ENCODE data around the gene MLLT3.

Gene MLLT3

DNA sequence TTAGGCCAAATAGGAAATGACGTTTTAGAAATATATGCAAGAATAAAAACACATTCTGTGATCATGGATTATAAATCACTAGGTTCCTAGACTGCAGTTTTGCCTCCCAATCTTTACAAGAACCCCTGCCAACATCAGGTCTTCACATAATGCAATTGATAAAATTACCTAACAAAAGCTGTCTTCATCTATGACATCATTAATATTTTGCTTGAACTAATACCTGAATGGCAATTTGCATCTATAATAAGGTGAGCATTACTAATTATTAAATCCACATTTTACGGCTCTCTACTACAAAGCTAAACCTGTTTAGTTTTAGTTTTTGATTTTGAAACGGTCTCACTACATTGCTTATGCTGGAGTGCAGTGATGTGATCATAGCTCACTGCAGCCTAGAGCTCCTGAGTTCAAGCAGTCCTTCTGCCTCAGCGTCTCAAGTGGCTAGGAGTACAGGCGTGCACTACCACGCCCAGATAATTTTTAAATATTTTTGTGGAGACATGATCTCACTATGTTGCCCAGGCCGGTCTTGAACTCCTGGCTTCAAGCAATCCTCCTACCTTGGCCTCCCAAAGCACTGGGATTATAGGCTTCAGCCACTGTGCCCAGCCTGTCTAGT is 218.0 kb downstream of the MLLT3 start:
- no peak for DNase-seq
- Histone ChIP-seq H2AFZ (ENCODE audit: low read length) (no peak overlapping the region), H3F3A (ENCODE audit: insufficient read depth, low read length) (no peaks in the 10 kb centered on the region), H3K9ac (ENCODE audit: low read length) (no peak overlapping the region), H3K27ac (ENCODE audit: low read length) (no peak overlapping the region), H3K36me3 (replicated peaks; ENCODE audit: insufficient read depth, low read length) (no peaks in the 10 kb centered on the region), H3K4me2 (ENCODE audit: low read depth, low read length) (no peak overlapping the region), H3K79me2 (ENCODE audit: low read length) (no peaks in the 10 kb centered on the region), H3K9me3 (replicated peaks; ENCODE audit: insufficient read depth, low read length) (no peaks in the 10 kb centered on the region), H4K20me1 (ENCODE audit: insufficient read depth, low read length) (no peaks in the 10 kb centered on the region), H3K4me1 (ENCODE audit: low read length) (no peaks in the 10 kb centered on the region), H3K9me2 (replicated peaks; ENCODE audit: insufficient read depth, low read length) (no peaks in the 10 kb centered on the region), H3K27me3 (replicated peaks; ENCODE audit: insufficient read depth, low read length) (no peaks in the 10 kb centered on the region), H3K4me3 (ENCODE audit: low read length) (no peak overlapping the region)
- no peak for TF ChIP-seq CTCF (IDR thresholded peaks at IDR 0.05; ENCODE audit: low read length)
- no peak for TF ChIP-seq EZH2phosphoT487 (IDR thresholded peaks at IDR 0.05; ENCODE audit: low read length)
- no peak for TF ChIP-seq EZH2 (optimal IDR thresholded peaks at IDR 0.05; ENCODE audit: low read depth, low read length)

DNA sequence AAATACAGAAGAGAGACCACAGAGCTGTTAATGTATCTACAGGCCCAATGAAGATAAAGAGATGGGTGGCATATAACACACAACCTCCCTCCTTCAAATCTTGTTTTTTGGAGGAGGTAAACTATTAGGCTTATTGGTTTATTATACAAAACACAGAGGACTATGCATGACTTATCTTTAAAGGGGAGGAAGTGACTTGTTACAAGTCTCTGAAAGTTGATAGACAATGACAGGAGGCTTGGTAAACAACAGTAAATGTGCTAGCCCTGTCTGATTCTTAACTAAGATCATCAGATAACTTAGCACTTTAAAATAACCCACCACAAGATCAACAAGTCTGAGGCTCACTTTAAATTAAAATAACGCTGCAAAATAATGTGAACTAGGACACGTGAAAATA is 219.0 kb downstream of the MLLT3 start:
- H3K27me3 ChIP-seq (replicated peaks; ENCODE audit: insufficient read depth, low read length): no peaks in the 10 kb centered on the region
- no peaks in the 10 kb centered on the region for H3K9me2 ChIP-seq (replicated peaks; ENCODE audit: insufficient read depth, low read length)
- TF ChIP-seq CTCF (IDR thresholded peaks at IDR 0.05; ENCODE audit: low read length): no peak
- no peak for TF ChIP-seq EZH2 (optimal IDR thresholded peaks at IDR 0.05; ENCODE audit: low read depth, low read length)
- no peak for TF ChIP-seq EZH2phosphoT487 (IDR thresholded peaks at IDR 0.05; ENCODE audit: low read length)
- H4K20me1 ChIP-seq (ENCODE audit: insufficient read depth, low read length): no peaks in the 10 kb centered on the region
- no peaks in the 10 kb centered on the region for H3F3A ChIP-seq (ENCODE audit: insufficient read depth, low read length)
- H3K4me3 ChIP-seq (ENCODE audit: low read length): no peak overlapping the region
- no peak overlapping the region for H3K27ac ChIP-seq (ENCODE audit: low read length)
- H3K79me2 ChIP-seq (ENCODE audit: low read length): no peaks in the 10 kb centered on the region
- no peak overlapping the region for H3K4me2 ChIP-seq (ENCODE audit: low read depth, low read length)
- H3K4me1 ChIP-seq (ENCODE audit: low read length): no peaks in the 10 kb centered on the region
- no peaks in the 10 kb centered on the region for H3K36me3 ChIP-seq (replicated peaks; ENCODE audit: insufficient read depth, low read length)
- no peak for DNase-seq
- no peaks in the 10 kb centered on the region for H3K9me3 ChIP-seq (replicated peaks; ENCODE audit: insufficient read depth, low read length)
- no peak overlapping the region for H3K9ac ChIP-seq (ENCODE audit: low read length)
- no peak overlapping the region for H2AFZ ChIP-seq (ENCODE audit: low read length)

DNA sequence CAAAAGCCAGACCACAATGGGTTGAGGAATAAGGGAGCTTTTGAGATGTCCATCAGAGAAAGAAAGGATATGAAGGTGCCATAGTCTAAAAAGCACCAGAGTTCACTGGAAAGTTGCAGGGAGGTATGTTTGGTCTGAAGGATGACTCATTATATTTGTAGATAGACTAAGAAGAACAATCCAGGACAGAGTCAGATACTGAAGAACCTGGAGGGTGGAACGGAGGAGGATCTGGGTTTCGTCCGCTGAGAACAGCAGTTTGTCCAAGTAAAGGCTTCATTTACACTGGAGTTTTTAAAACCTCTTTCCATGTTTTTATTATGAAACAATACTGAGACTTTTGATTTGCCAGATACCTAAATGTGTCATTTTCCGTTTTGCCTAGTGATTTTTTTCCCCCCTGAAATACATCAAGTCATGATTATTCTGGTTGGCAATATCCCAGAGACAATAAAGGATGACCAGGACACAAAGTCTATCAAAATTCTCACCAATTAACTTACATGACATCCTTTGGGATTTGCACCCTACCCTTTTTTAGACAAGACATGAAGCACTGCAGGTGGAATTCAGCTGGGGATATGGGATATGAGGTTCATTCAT is 219.9 kb downstream of the MLLT3 start:
- Histone ChIP-seq H3K9ac (ENCODE audit: low read length) (no peak overlapping the region), H3F3A (ENCODE audit: insufficient read depth, low read length) (no peaks in the 10 kb centered on the region), H3K79me2 (ENCODE audit: low read length) (no peaks in the 10 kb centered on the region), H3K36me3 (replicated peaks; ENCODE audit: insufficient read depth, low read length) (no peaks in the 10 kb centered on the region), H3K4me2 (ENCODE audit: low read depth, low read length) (no peak overlapping the region), H3K4me1 (ENCODE audit: low read length) (no peaks in the 10 kb centered on the region), H3K9me2 (replicated peaks; ENCODE audit: insufficient read depth, low read length) (no peaks in the 10 kb centered on the region), H3K27ac (ENCODE audit: low read length) (no peak overlapping the region), H3K4me3 (ENCODE audit: low read length) (no peak overlapping the region), H2AFZ (ENCODE audit: low read length) (no peak overlapping the region), H3K27me3 (replicated peaks; ENCODE audit: insufficient read depth, low read length) (no peaks in the 10 kb centered on the region), H3K9me3 (replicated peaks; ENCODE audit: insufficient read depth, low read length) (no peaks in the 10 kb centered on the region), H4K20me1 (ENCODE audit: insufficient read depth, low read length) (no peaks in the 10 kb centered on the region)
- no peak for TF ChIP-seq CTCF (IDR thresholded peaks at IDR 0.05; ENCODE audit: low read length)
- no peak for DNase-seq

All from MM.1S (cell line).